RWPE1 (cell line): ENCODE results near the gene IGIP.
A peak's percentile ranks its signal among the peaks of the same experiment; 100 is the strongest.

ENCODE experiments used
- CTCF ChIA-PET: fragments of 350-600 bp; sonication (Branson Sonifier 250); formaldehyde crosslinking; extraction: SDS; loops from one replicate; lab custom pipeline; 2021; lab: Yijun Ruan, JAX
- POLR2A ChIA-PET: fragments of 400-600 bp; formaldehyde crosslinking; extraction: SDS; loops from one replicate; lab custom pipeline; 2020; ENCODE audit warnings: antibody characterized with exemption; ENCODE audit not compliant: low non-redundant PET; lab: Yijun Ruan, JAX
- DNase-seq: peaks from one replicate; pipeline ENCODE4 v3.0.0; 2012; ENCODE audit warnings: low spot score
- H3K27ac ChIP-seq: fragments of 450-650 bp; 2 replicates; pipeline ENCODE4 v1.5.1; 2017
- TF ChIP-seq, protein P1 (sequence below): fragments of 450-650 bp; conservative IDR thresholded peaks from 2 replicates; pipeline ENCODE4 v1.5.1; 2017; ENCODE audit warnings: low read depth, mild to moderate bottlenecking

IGIP gene

DNA sequence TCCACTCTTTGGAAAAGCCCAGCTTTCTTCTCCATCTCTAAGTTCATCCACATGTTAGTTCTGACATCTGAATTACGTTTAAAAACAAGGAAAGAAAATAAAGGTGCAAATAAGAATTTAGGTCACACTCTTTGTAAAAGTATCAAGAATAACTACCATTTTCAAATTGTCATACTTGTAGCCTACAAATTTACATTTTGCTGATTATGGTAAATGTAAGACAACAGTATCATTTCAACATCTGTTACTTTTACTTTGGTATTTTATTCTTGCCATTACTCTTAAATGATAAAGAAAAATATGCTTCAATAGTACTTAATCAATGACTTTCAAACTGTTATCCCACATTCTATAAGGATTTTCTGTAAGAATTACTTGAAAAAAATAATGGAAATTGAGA lies 21.6 kb upstream of the IGIP start:
- no peak overlapping the region for H3K27ac ChIP-seq
- DNase-seq, result no peak
- POLR2A ChIA-PET, result no interaction called here
- TF ChIP-seq, protein P1, sequence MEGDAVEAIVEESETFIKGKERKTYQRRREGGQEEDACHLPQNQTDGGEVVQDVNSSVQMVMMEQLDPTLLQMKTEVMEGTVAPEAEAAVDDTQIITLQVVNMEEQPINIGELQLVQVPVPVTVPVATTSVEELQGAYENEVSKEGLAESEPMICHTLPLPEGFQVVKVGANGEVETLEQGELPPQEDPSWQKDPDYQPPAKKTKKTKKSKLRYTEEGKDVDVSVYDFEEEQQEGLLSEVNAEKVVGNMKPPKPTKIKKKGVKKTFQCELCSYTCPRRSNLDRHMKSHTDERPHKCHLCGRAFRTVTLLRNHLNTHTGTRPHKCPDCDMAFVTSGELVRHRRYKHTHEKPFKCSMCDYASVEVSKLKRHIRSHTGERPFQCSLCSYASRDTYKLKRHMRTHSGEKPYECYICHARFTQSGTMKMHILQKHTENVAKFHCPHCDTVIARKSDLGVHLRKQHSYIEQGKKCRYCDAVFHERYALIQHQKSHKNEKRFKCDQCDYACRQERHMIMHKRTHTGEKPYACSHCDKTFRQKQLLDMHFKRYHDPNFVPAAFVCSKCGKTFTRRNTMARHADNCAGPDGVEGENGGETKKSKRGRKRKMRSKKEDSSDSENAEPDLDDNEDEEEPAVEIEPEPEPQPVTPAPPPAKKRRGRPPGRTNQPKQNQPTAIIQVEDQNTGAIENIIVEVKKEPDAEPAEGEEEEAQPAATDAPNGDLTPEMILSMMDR, result no peak
- CTCF ChIA-PET, result no interaction called here

DNA sequence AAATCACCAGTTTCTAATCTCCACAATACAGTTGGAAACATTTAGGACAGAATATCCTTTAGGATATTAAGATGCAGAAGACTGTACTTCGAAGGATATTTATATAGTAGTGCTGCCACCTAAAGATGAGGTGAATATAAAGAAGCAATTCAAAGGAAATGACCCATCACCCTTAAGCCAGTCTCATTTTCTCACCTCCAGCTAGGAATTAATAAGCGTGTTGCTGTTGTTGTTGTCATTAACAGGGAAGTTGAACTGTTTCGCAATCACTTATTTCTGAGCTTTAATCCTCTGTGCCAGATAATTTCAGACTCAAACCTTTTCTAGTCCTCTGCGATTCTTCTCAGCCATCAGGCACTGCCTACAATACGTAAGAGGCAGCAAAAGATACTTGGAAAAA lies 19.6 kb upstream of the IGIP start:
- ChIA-PET POLR2A (no interaction called here), CTCF (interaction anchor here (0.7 to 1.1 kb wide), 5 partner anchors 9 to 138 kb away, joined by 3 to 5 read pairs (median 4); no protein-coding TSS in a partner anchor)
- no peak for DNase-seq
- TF ChIP-seq, protein P1, result peak; percentile 23; the same call in 1 of the 2 replicates
- H3K27ac ChIP-seq, result no peak overlapping the region

DNA sequence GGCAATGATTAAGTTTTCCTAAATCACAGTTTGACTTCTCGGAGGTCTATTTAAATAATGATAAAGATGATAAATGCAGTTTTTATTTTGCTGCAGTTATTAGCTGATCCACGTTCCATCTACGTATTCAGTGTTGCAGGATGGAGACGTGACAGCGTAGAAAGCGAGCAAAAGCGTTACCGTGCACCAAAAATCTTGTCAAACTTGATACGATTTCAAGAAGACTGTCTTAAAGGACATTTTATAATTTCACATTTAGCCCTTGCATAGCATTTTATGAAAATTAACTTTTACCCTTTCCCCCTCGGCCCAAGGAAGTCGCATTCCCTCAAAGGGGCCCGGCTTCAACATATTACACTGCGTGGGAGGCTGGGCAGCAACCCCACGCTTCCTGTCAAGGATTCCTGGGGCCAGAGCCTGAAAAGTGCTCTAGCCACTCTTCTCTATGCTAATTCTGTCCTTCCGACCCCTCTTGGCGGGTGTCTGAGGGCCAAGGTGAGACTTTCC lies 18.9 kb upstream of the IGIP start:
- DNase-seq, result no peak
- H3K27ac ChIP-seq, result peak overlapping the region; percentile 97
- ChIA-PET POLR2A (interaction anchor here (0.6 to 0.7 kb wide), 2 partner anchors 26 to 106 kb away, joined by 3 to 5 read pairs; no protein-coding TSS in a partner anchor), CTCF (interaction anchor here (0.7 to 1.6 kb wide), 6 partner anchors 34 to 135 kb away, joined by 3 to 4 read pairs (median 3); no protein-coding TSS in a partner anchor)
- TF ChIP-seq, protein P1, result no peak

DNA sequence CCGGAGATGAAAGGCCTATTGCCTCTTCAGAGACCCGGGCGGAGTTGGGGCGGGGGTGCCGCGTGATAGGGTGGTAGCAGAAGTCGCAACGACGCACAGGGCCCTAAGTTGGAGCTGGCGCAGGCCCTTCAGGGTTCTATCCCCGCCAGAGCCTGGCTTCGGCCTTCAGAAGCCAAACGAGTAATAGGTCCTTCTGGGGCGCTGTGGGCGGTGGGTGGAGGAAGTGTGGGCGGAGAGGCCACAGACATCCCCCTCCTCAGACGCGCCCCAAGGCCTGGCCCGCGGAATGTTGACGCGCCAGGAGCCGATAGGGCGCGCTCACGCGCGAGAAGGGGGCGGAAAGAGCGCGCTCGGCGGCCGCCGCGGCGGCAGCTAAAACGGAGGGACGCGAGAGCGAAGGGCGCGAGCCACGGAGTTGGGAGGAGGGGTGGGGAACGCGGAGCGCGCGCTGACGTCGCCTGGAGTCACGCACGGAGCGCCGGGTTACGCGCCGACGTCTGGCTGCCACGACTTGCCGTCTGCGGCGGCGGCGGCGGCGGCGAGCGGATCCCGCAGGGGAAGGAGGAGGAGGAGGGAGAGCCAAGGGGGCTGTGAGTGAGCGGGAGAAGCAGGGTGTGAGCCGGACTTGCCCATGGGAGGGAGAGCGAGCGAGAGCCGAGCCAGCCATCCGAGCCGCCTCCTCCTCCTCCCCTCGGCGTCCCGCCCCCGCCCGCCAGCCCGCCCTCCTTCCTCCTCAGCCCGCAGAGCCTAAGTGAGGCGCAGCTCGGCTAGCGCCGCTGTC lies 18.2 kb upstream of the IGIP start:
- CTCF ChIA-PET, result interaction anchor here (0.7 to 1.6 kb wide), 5 partner anchors 35 to 136 kb away, joined by 3 to 4 read pairs (median 3); no protein-coding TSS in a partner anchor
- TF ChIP-seq, protein P1, result peak; percentile 24; the same call in 1 of the 2 replicates
- peak overlapping the region; percentile 97 for H3K27ac ChIP-seq
- DNase-seq, result peak; percentile 95
- POLR2A ChIA-PET, result interaction anchor here (0.5 to 0.7 kb wide), 5 partner anchors 25 to 360 kb away, joined by 3 to 6 read pairs (median 3); no protein-coding TSS in a partner anchor

DNA sequence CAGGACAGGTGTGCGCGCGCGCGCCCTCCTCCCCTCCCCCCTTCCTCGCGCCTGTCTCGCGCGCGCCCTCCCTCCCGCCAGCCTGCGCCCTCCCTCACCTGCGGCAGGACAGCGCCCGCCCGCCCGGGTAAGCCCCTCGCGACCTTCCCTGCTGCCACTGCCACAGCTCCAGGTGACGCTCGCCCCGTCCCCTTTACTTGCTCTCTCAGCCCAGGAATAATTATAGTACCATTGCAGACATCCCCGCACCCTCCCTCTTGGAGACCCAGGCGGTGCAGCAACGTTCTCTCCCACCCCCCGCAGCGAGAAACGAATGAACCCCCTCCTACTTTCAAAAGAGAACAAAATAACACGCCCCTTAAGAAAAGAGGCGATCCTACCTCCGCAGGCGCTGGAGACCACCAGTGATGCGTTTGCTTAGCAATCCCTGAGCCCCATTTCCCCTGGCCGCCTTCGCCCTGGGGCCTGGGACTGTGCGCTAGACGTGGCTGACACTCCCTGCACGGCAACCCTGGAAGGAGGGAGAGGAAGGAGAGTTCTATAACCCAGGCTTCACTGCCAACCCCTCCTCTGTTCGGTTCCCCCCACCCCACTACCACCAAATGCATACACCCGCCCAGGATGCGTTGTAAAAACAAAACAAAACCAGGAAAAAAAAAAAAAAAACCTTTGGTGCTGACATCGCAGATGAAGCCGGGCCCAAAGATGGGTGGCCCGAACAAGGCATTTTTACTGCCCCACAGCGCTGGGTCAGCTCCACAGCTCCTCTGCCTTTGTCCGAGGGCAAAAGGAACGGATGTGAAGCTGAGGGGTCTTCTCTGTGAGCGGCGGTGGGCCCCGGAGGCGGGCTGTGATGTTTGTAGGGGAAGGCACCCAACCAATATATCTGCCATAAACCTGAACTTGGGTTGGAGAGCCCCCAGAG lies 17.4 kb upstream of the IGIP start:
- H3K27ac ChIP-seq, result peak overlapping the region; percentile 97
- TF ChIP-seq, protein P1, result no peak
- DNase-seq, result peak; percentile 53

More for the DNA sequence above, 17.4 kb upstream of the IGIP start:
- POLR2A ChIA-PET, result interaction anchor here (0.5 to 0.7 kb wide), 4 partner anchors 29 to 547 kb away, joined by 3 to 6 read pairs (median 4); partner anchors contain the start of gene UBE2D2
- CTCF ChIA-PET, result interaction anchor here (0.7 to 1.6 kb wide), 6 partner anchors 36 to 137 kb away, joined by 3 to 4 read pairs (median 3); no protein-coding TSS in a partner anchor
